HG03354 (cell line): Measurements from ENCODE around the gene FRY.

ENCODE experiments used
- ATAC-seq: cut with Tn5 transposase; IDR thresholded peaks from one replicate; pipeline ENCODE4 v1.9.1; 2021; ENCODE audit warnings: mild to moderate bottlenecking; ENCODE audit not compliant: unreplicated experiment, poor library complexity, severe bottlenecking

Gene FRY

DNA sequence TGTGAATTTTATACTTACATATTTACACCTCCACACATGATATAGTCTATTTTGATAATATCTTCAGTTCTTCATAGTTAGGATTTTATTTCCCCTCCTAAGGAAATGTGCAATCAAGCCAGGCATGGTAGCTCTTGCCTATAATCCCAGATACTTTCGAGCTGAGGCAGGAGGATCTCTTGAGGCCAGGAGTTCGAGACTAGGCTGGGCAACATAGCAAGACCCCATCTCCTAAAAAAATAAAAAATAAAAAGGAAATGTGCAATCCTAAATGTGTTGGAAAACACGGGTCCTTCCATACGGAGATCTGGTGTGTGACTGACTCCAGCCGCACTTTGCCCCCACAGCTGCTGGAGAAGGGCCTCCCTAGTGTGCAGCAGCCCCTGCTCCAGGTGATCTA lies 212.1 kb downstream of the FRY start:
- ATAC-seq: no peak

DNA sequence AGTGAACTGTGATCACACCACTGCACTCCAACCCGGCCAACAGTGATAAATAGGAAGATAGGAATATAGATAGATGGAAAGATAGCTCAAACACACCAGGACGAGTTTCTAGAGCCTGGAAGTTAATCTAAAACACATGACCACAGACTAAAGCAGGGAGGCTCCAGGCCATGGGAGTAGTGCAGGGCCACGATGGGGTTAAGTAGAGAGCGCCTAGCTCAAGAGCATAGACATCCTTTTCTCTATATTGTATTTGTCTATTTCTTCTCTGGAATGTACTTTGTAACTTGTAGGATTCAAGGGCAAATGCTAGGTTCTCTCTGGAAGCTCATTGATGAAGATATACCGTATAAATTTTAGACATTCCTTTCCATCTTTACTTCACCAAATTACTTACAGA lies 214.0 kb downstream of the FRY start:
- no peak for ATAC-seq

DNA sequence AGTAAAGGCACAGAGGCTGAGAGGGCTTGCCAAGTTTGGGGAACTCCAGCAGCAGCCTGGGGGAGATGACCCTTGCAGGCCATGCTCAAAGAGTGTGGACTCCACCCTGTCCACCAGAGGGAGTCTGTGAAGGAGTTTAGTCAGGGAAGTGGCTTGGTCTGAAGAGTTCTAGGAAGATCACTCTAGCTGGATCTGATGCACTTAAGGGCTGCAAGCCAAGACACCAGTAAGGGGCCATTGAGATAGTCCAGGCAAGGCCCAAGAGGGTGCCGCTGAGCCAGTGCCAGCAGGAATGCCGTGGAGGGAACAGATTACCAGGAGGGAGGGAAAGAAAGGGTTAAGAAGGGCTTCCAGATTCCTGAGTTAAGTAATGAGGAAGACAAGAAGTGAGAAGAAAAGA lies 214.9 kb downstream of the FRY start:
- peak; percentile 97 for ATAC-seq

GRCh38 chr13:32247887-32248286 lies 216.3 kb downstream of the FRY start:
- no peak for ATAC-seq

GRCh38 chr13:32248801-32249200 lies 217.2 kb downstream of the FRY start:
- ATAC-seq: no peak

GRCh38 chr13:32252812-32253438 lies 221.4 kb downstream of the FRY start:
- no peak for ATAC-seq

DNA sequence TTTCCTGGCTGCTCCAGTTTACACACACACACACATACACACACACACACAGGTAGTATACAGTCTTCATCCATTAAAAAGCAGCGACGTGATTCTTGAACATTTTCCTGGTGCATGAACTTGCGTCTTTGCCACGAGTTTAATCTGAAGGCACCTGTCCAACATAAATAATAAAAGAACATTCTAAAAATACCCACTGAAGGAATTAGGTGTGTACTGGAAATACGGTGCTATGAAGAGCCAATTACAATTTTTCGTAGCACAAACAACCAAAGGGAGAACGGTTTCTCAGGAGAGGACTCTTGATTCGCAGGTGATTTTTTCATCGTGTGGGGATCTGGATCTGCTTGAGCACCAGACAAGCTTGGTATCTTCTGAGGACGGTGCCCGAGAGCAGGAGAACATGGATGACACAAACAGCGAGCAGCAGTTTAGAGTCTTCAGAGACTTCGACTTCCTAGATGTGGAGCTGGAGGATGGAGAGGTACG lies 222.4 kb downstream of the FRY start:
- ATAC-seq: no peak

GRCh38 chr13:32254416-32254815 lies 222.8 kb downstream of the FRY start:
- no peak for ATAC-seq

- no peak for ATAC-seq
Measured at GRCh38 chr13:32254916-32255723, 223.5 kb downstream of the FRY start.

GRCh38 chr13:32255724-32256109 lies 224.1 kb downstream of the FRY start:
- ATAC-seq: no peak

GRCh38 chr13:32256243-32256642 lies 224.7 kb downstream of the FRY start:
- ATAC-seq: no peak

GRCh38 chr13:32257649-32258048 lies 226.1 kb downstream of the FRY start:
- ATAC-seq: no peak

- ATAC-seq: no peak
Measured at GRCh38 chr13:32259116-32259515, 227.5 kb downstream of the FRY start.

DNA sequence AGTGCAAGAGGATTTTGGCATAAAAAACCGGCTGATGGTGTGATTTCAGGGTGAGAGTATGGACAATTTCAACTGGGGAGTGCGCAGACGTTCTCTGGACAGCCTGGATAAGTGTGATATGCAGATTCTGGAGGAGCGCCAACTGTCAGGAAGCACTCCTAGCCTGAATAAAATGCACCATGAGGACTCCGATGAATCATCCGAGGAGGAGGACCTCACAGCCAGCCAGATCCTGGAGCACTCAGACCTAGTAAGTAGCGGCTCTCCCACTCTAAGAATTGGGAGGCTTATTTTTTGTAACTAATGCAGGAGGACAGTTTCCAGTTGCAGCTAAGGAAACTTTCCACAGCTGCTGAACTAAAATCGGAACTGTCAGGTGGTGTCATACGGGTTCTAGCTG lies 230.0 kb downstream of the FRY start:
- ATAC-seq: no peak

GRCh38 chr13:32262165-32262564 lies 230.6 kb downstream of the FRY start:
- no peak for ATAC-seq

- no peak for ATAC-seq
Measured at GRCh38 chr13:32262619-32263018, 231.0 kb downstream of the FRY start.

DNA sequence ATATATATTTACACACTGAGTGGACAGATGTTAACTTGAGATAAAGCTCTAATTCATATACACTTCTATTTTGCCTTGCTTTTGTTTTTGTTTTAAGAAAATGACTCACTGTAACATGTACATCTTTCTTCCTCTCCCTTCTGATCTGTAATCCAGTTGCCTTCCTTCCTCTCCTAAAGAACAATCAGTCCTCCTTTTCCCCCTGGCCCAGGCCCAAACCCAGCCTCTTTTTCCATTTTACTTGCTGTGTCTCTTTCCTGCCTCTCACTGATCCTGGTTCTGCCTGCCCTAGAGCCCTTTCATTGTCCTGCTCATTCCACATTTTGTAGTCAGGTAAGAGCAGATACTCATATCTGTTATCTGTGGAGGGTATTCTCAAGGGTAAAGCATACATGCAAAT lies 232.8 kb downstream of the FRY start:
- ATAC-seq: no peak

DNA sequence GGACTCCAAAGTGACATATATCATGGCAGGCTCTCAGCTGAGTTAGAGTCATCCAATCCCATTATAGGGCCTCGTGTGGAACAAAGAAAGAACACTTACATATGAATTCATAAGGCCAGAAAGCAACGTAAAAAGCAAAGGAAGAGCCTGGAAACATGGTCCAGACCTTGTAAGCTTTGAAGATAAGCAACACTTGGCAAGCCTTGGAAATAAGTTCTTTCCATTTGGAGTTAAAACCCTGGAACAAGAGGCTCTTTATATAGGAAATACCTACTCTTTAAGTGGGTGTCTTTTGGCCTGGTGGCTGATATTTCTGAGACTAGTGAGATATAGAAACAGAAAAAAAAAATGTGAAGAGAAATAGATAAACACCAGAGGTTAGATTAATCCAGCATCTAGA lies 234.2 kb downstream of the FRY start:
- no peak for ATAC-seq

DNA sequence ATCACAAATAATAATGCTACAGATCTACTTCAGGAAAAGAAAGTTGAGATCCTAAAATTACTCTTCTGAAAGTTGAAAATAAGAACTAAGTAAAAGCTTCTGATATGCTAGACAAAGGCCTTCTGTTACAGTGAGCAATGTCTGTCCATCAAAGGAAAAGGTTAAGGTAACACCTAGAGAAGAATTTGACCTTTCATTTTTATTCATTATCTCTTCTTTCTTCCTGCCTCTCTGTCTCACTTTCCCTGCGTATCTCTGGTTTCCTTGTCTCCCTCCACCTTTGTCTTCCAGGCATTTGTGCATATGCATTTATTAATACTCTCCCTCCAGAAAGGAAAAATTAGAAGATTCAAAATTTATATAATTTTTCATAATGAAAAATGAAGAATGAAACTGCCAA lies 234.6 kb downstream of the FRY start:
- no peak for ATAC-seq

- peak; percentile 66 for ATAC-seq
Measured at GRCh38 chr13:32267836-32268439, 236.4 kb downstream of the FRY start.
